ENCODE measurements around the gene KRT85. TPM values are rescaled to one million over a fixed set of nuclear protein-coding genes. Genes with fewer than 3 reads are reported as not detected.

Gene KRT85
- total RNA-seq, 2 experiments from 2014 or later: not detected

- Mint-ChIP-seq H3K36me3 (ENCODE audit: low read depth) (no peaks in the 10 kb centered on the region), H3K27me3 (peaks cover 3% of the 10 kb centered on the region), H3K4me1 (peaks cover 6% of the 10 kb centered on the region), H3K4me3 (no peak overlapping the region), H3K9me3 (ENCODE audit: low read depth) (no peaks in the 10 kb centered on the region), H3K27ac (no peak overlapping the region)
- POLR2A ChIA-PET: no interaction called here
- ATAC-seq (no peak), DNase-seq (no peak)
- intact Hi-C loops (cut with DNase I, micrococcal nuclease): loop anchor here in 1 of 2 experiments (10.0 kb wide), 1 partner anchor 185 kb away; no protein-coding TSS in a partner anchor
- CTCF ChIA-PET: interaction anchor here (0.8 to 1.4 kb wide), 4 partner anchors 260 to 506 kb away, joined by 3 to 5 read pairs (median 3); no protein-coding TSS in a partner anchor
Measured at GRCh38 chr12:52379536-52379935, 12.3 kb upstream of the KRT85 start.

- ATAC-seq: no peak
- Mint-ChIP-seq H3K36me3 (ENCODE audit: low read depth) (no peaks in the 10 kb centered on the region), H3K27me3 (peaks cover 3% of the 10 kb centered on the region), H3K27ac (no peak overlapping the region), H3K9me3 (ENCODE audit: low read depth) (no peaks in the 10 kb centered on the region), H3K4me1 (peaks cover 5% of the 10 kb centered on the region), H3K4me3 (no peak overlapping the region)
- no peak for DNase-seq
- ChIA-PET POLR2A (no interaction called here), CTCF (no interaction called here)
- intact Hi-C loops (cut with DNase I, micrococcal nuclease): loop anchor here in 1 of 2 experiments (10.0 kb wide), 1 partner anchor 187 kb away; no protein-coding TSS in a partner anchor
Measured at GRCh38 chr12:52378091-52378490, 10.8 kb upstream of the KRT85 start.

GRCh38 chr12:52377266-52377665 is 10.0 kb upstream of the KRT85 start:
- ATAC-seq (no peak), DNase-seq (no peak)
- CTCF ChIA-PET: no interaction called here
- intact Hi-C loops (cut with DNase I, micrococcal nuclease): loop anchor here in 1 of 2 experiments (10.0 kb wide), 1 partner anchor 188 kb away; no protein-coding TSS in a partner anchor
- Mint-ChIP-seq H3K36me3 (ENCODE audit: low read depth) (no peaks in the 10 kb centered on the region), H3K27ac (no peak overlapping the region), H3K27me3 (peaks cover 3% of the 10 kb centered on the region), H3K4me1 (no peaks in the 10 kb centered on the region), H3K9me3 (ENCODE audit: low read depth) (no peaks in the 10 kb centered on the region), H3K4me3 (no peak overlapping the region)
- POLR2A ChIA-PET: no interaction called here

- Mint-ChIP-seq H3K27me3 (peaks cover 4% of the 10 kb centered on the region), H3K4me1 (no peaks in the 10 kb centered on the region), H3K9me3 (ENCODE audit: low read depth) (no peaks in the 10 kb centered on the region), H3K4me3 (no peak overlapping the region), H3K27ac (no peak overlapping the region), H3K36me3 (ENCODE audit: low read depth) (no peaks in the 10 kb centered on the region)
- POLR2A ChIA-PET: interaction anchor here (0.6 kb wide), 2 partner anchors 19 to 442 kb away, joined by 3 read pairs; partner anchors contain the start of gene KRT4
- CTCF ChIA-PET: interaction anchor here (0.6 to 3.0 kb wide), 19 partner anchors 9 to 608 kb away, joined by 3 to 19 read pairs (median 3); partner anchors contain the start of gene KRT84
- peak; percentile 47 for ATAC-seq
- peak; percentile 76 for DNase-seq
- intact Hi-C loops (cut with DNase I, micrococcal nuclease): loop anchor here (1.0 to 10.0 kb wide), 6 partner anchors 135 to 608 kb away; no protein-coding TSS in a partner anchor
Measured at GRCh38 chr12:52372216-52373154, 5.2 kb upstream of the KRT85 start.

- POLR2A ChIA-PET: no interaction called here
- CTCF ChIA-PET: interaction anchor here (0.8 to 3.0 kb wide), 6 partner anchors 12 to 513 kb away, joined by 3 to 19 read pairs (median 6); partner anchors contain the start of gene KRT84
- no peaks in the 10 kb centered on the region for H3K9me3 Mint-ChIP-seq (ENCODE audit: low read depth)
- H3K27me3 Mint-ChIP-seq: peaks cover 3% of the 10 kb centered on the region
- H3K4me3 Mint-ChIP-seq: no peak overlapping the region
- no peak overlapping the region for H3K27ac Mint-ChIP-seq
- H3K4me1 Mint-ChIP-seq: no peaks in the 10 kb centered on the region
- DNase-seq (no peak), ATAC-seq (no peak)
- intact Hi-C loops (cut with DNase I, micrococcal nuclease): loop anchor here (1.0 to 10.0 kb wide), 6 partner anchors 136 to 609 kb away; no protein-coding TSS in a partner anchor
- no peaks in the 10 kb centered on the region for H3K36me3 Mint-ChIP-seq (ENCODE audit: low read depth)
Measured at GRCh38 chr12:52371716-52372115, 4.4 kb upstream of the KRT85 start.

- no peaks in the 10 kb centered on the region for H3K9me3 Mint-ChIP-seq (ENCODE audit: low read depth)
- no peak overlapping the region for H3K27ac Mint-ChIP-seq
- DNase-seq (no peak), ATAC-seq (no peak)
- H3K36me3 Mint-ChIP-seq (ENCODE audit: low read depth): no peaks in the 10 kb centered on the region
- ChIA-PET POLR2A (no interaction called here), CTCF (interaction anchor here (0.8 to 3.0 kb wide), 5 partner anchors 9 to 508 kb away, joined by 3 to 15 read pairs (median 3); partner anchors contain the start of gene KRT84)
- no peaks in the 10 kb centered on the region for H3K4me1 Mint-ChIP-seq
- no peak overlapping the region for H3K4me3 Mint-ChIP-seq
- peaks cover 6% of the 10 kb centered on the region for H3K27me3 Mint-ChIP-seq
- intact Hi-C loops (cut with DNase I, micrococcal nuclease): loop anchor here in 1 of 2 experiments (5.0 to 10.0 kb wide), 3 partner anchors 136 to 214 kb away; no protein-coding TSS in a partner anchor
Measured at GRCh38 chr12:52370926-52371608, 3.8 kb upstream of the KRT85 start.

- POLR2A ChIA-PET: no interaction called here
- CTCF ChIA-PET: interaction anchor here (0.7 to 1.7 kb wide), 3 partner anchors 11 to 510 kb away, joined by 3 to 5 read pairs (median 4); no protein-coding TSS in a partner anchor
- no peak for DNase-seq
- H3K36me3 Mint-ChIP-seq (ENCODE audit: low read depth): no peaks in the 10 kb centered on the region
- H3K4me1 Mint-ChIP-seq: no peaks in the 10 kb centered on the region
- no peak overlapping the region for H3K4me3 Mint-ChIP-seq
- intact Hi-C loops (cut with DNase I, micrococcal nuclease): loop anchor here in 1 of 2 experiments (5.0 to 10.0 kb wide), 3 partner anchors 137 to 213 kb away; no protein-coding TSS in a partner anchor
- H3K27ac Mint-ChIP-seq: no peak overlapping the region
- peaks cover 6% of the 10 kb centered on the region for H3K27me3 Mint-ChIP-seq
- no peak for ATAC-seq
- H3K9me3 Mint-ChIP-seq (ENCODE audit: low read depth): no peaks in the 10 kb centered on the region
Measured at GRCh38 chr12:52369809-52370208, 2.5 kb upstream of the KRT85 start.

GRCh38 chr12:52369211-52369610 is 1.9 kb upstream of the KRT85 start:
- Mint-ChIP-seq H3K27ac (no peak overlapping the region), H3K9me3 (ENCODE audit: low read depth) (no peaks in the 10 kb centered on the region), H3K27me3 (peaks cover 6% of the 10 kb centered on the region), H3K36me3 (ENCODE audit: low read depth) (no peaks in the 10 kb centered on the region), H3K4me1 (no peaks in the 10 kb centered on the region), H3K4me3 (no peak overlapping the region)
- DNase-seq (no peak), ATAC-seq (no peak)
- intact Hi-C loops (cut with DNase I, micrococcal nuclease): no loop called here
- ChIA-PET CTCF (interaction anchor here (0.6 to 1.7 kb wide), 3 partner anchors 10 to 510 kb away, joined by 4 to 5 read pairs (median 4); no protein-coding TSS in a partner anchor), POLR2A (no interaction called here)

GRCh38 chr12:52368508-52368907 is 1.2 kb upstream of the KRT85 start:
- no peak for DNase-seq
- ChIA-PET POLR2A (interaction anchor here (0.5 kb wide), 1 partner anchor 24 kb away, joined by 3 read pairs; no protein-coding TSS in a partner anchor), CTCF (interaction anchor here (1.6 to 1.7 kb wide), 2 partner anchors 10 to 511 kb away, joined by 4 to 5 read pairs; no protein-coding TSS in a partner anchor)
- H3K9me3 Mint-ChIP-seq (ENCODE audit: low read depth): no peaks in the 10 kb centered on the region
- no peaks in the 10 kb centered on the region for H3K36me3 Mint-ChIP-seq (ENCODE audit: low read depth)
- H3K27ac Mint-ChIP-seq: no peak overlapping the region
- peaks cover 6% of the 10 kb centered on the region for H3K27me3 Mint-ChIP-seq
- intact Hi-C loops (cut with DNase I, micrococcal nuclease): no loop called here
- no peak overlapping the region for H3K4me3 Mint-ChIP-seq
- ATAC-seq: no peak
- H3K4me1 Mint-ChIP-seq: no peaks in the 10 kb centered on the region

- Mint-ChIP-seq H3K9me3 (ENCODE audit: low read depth) (no peaks in the 10 kb centered on the region), H3K4me3 (no peak overlapping the region), H3K27ac (no peak overlapping the region), H3K27me3 (peaks cover 6% of the 10 kb centered on the region), H3K4me1 (no peaks in the 10 kb centered on the region), H3K36me3 (ENCODE audit: low read depth) (no peaks in the 10 kb centered on the region)
- no peak for ATAC-seq
- DNase-seq: no peak
- POLR2A ChIA-PET: interaction anchor here (0.5 kb wide), 1 partner anchor 24 kb away, joined by 3 read pairs; no protein-coding TSS in a partner anchor
- intact Hi-C loops (cut with DNase I, micrococcal nuclease): no loop called here
- CTCF ChIA-PET: interaction anchor here (1.7 kb wide), 1 partner anchor 9 kb away, joined by 5 read pairs; no protein-coding TSS in a partner anchor
Measured at GRCh38 chr12:52367876-52368275, 595 bp upstream of the KRT85 start.
